ENCODE results near the gene PAGE1.

Gene PAGE1

GRCh38 chrX:49656533-49656932 lies 39.3 kb downstream of the PAGE1 start:
- no peaks in the 10 kb centered on the region for H3K27me3 ChIP-seq (replicated peaks; ENCODE audit: insufficient read depth, low read length)
- no peak overlapping the region for H3K9ac ChIP-seq (ENCODE audit: low read length)
- no peaks in the 10 kb centered on the region for H3K9me3 ChIP-seq (replicated peaks; ENCODE audit: insufficient read depth, low read length)
- H2AFZ ChIP-seq (ENCODE audit: low read length) = no peak overlapping the region
- no peak overlapping the region for H3K27ac ChIP-seq (ENCODE audit: low read length)
- H3K4me2 ChIP-seq (ENCODE audit: low read depth, low read length) = no peak overlapping the region
- H3F3A ChIP-seq (ENCODE audit: insufficient read depth, low read length) = no peaks in the 10 kb centered on the region
- H3K79me2 ChIP-seq (ENCODE audit: low read length) = no peaks in the 10 kb centered on the region
- no peak overlapping the region for H3K4me3 ChIP-seq (ENCODE audit: low read length)
- no peaks in the 10 kb centered on the region for H4K20me1 ChIP-seq (ENCODE audit: insufficient read depth, low read length)
- H3K36me3 ChIP-seq (replicated peaks; ENCODE audit: insufficient read depth, low read length) = no peaks in the 10 kb centered on the region
- DNase-seq = no peak
- no peaks in the 10 kb centered on the region for H3K4me1 ChIP-seq (ENCODE audit: low read length)
- no peak for TF ChIP-seq CTCF (IDR thresholded peaks at IDR 0.05; ENCODE audit: low read length)
- no peak for TF ChIP-seq EZH2phosphoT487 (IDR thresholded peaks at IDR 0.05; ENCODE audit: low read length)
- TF ChIP-seq EZH2 (optimal IDR thresholded peaks at IDR 0.05; ENCODE audit: low read depth, low read length) = no peak
- no peaks in the 10 kb centered on the region for H3K9me2 ChIP-seq (replicated peaks; ENCODE audit: insufficient read depth, low read length)

GRCh38 chrX:49644991-49645637 lies 50.7 kb downstream of the PAGE1 start:
- DNase-seq = no peak
- H2AFZ ChIP-seq (ENCODE audit: low read length) = no peak overlapping the region
- no peaks in the 10 kb centered on the region for H3K9me3 ChIP-seq (replicated peaks; ENCODE audit: insufficient read depth, low read length)
- no peak overlapping the region for H3K9ac ChIP-seq (ENCODE audit: low read length)
- no peak overlapping the region for H3K27ac ChIP-seq (ENCODE audit: low read length)
- TF ChIP-seq EZH2phosphoT487 (IDR thresholded peaks at IDR 0.05; ENCODE audit: low read length) = no peak
- no peak for TF ChIP-seq EZH2 (optimal IDR thresholded peaks at IDR 0.05; ENCODE audit: low read depth, low read length)
- no peak for TF ChIP-seq CTCF (IDR thresholded peaks at IDR 0.05; ENCODE audit: low read length)
- H3K36me3 ChIP-seq (replicated peaks; ENCODE audit: insufficient read depth, low read length) = no peaks in the 10 kb centered on the region
- H4K20me1 ChIP-seq (ENCODE audit: insufficient read depth, low read length) = no peaks in the 10 kb centered on the region
- H3K27me3 ChIP-seq (replicated peaks; ENCODE audit: insufficient read depth, low read length) = no peaks in the 10 kb centered on the region
- H3F3A ChIP-seq (ENCODE audit: insufficient read depth, low read length) = no peaks in the 10 kb centered on the region
- H3K9me2 ChIP-seq (replicated peaks; ENCODE audit: insufficient read depth, low read length) = no peaks in the 10 kb centered on the region
- H3K79me2 ChIP-seq (ENCODE audit: low read length) = no peaks in the 10 kb centered on the region
- no peak overlapping the region for H3K4me2 ChIP-seq (ENCODE audit: low read depth, low read length)
- no peaks in the 10 kb centered on the region for H3K4me1 ChIP-seq (ENCODE audit: low read length)
- no peak overlapping the region for H3K4me3 ChIP-seq (ENCODE audit: low read length)
